ENCODE data around the gene ANKRD1. TPM values are rescaled to one million over a fixed set of nuclear protein-coding genes. Genes with fewer than 3 reads are reported as not detected.

The ANKRD1 gene
- total RNA-seq, 2 donors from 2014 or later = not detected

Other genes starting within 250 kb of the ANKRD1 start
- gene HTR7, start 63.0 kb downstream of the ANKRD1 start, total RNA-seq = under 1 TPM; 0.09 to 0.10 TPM
- gene RPP30, start 49.1 kb downstream of the ANKRD1 start, total RNA-seq = 100 to 1,000 TPM in 1 of 2 donors, 10 to 100 TPM in 1; 98.0 to 137 TPM